ELF-1 (cell line): Measurements from ENCODE around the gene ESPL1.
A peak's percentile ranks its signal among the peaks of the same experiment; 100 is the strongest.

Experiments
- DNase-seq: peaks from one replicate; pipeline ENCODE4 v3.0.0-alpha.2; 2016; ENCODE audit warnings: low read depth, low spot score

The ESPL1 gene

GRCh38 chr12:53231671-53231920, 36.5 kb upstream of the ESPL1 start:
- DNase-seq, result peak; percentile 57

GRCh38 chr12:53231921-53232645, 36.0 kb upstream of the ESPL1 start, which contains the start of gene RARG:
RARG (minus strand) TSS chr12:53232209; CDS start chr12:53227545, 4,664 bp downstream.
- no peak for DNase-seq

GRCh38 chr12:53232646-53233461, 35.2 kb upstream of the ESPL1 start:
- DNase-seq, result peak; percentile 70

GRCh38 chr12:53233671-53234121, 34.4 kb upstream of the ESPL1 start:
- no peak for DNase-seq

GRCh38 chr12:53234271-53234914, 33.7 kb upstream of the ESPL1 start:
- DNase-seq, result peak; percentile 78

- DNase-seq, result no peak
Measured at GRCh38 chr12:53235164-53235563, 32.9 kb upstream of the ESPL1 start.

- no peak for DNase-seq
Measured at GRCh38 chr12:53235742-53236442, 32.2 kb upstream of the ESPL1 start.

- DNase-seq, result no peak
Measured at GRCh38 chr12:53236443-53237111, 31.5 kb upstream of the ESPL1 start.

GRCh38 chr12:53239643-53240258, 28.3 kb upstream of the ESPL1 start:
- no peak for DNase-seq

- peak; percentile 72 for DNase-seq
Measured at GRCh38 chr12:53241623-53242412, 26.3 kb upstream of the ESPL1 start.

- DNase-seq, result peak; percentile 48
Measured at GRCh38 chr12:53244337-53244736, 23.8 kb upstream of the ESPL1 start.

- no peak for DNase-seq
Measured at GRCh38 chr12:53245286-53245685, 22.8 kb upstream of the ESPL1 start.

GRCh38 chr12:53251477-53252348, 16.4 kb upstream of the ESPL1 start:
- DNase-seq, result peak; percentile 92

GRCh38 chr12:53252349-53252916, 15.7 kb upstream of the ESPL1 start:
- DNase-seq, result no peak

GRCh38 chr12:53253298-53253697, 14.8 kb upstream of the ESPL1 start:
- DNase-seq, result no peak

GRCh38 chr12:53254816-53255545, 13.1 kb upstream of the ESPL1 start:
- DNase-seq, result no peak

- DNase-seq, result no peak
Measured at GRCh38 chr12:53255996-53256395, 12.1 kb upstream of the ESPL1 start.
